HG03108 (cell line): ENCODE results near the gene CBR1.
"Not testable (repeated sequence)": the region's sequence is repeated elsewhere in the genome, so short reads cannot be mapped to it uniquely, and the experiment has no call there.

Experiments used
- ATAC-seq: cut with Tn5 transposase; IDR thresholded peaks from one replicate; pipeline ENCODE4 v1.9.1; 2021; ENCODE audit warnings: moderate library complexity; ENCODE audit not compliant: unreplicated experiment

The CBR1 gene

GRCh38 chr21:36047139-36047538 lies 22.7 kb upstream of the CBR1 start:
- no peak for ATAC-seq

GRCh38 chr21:36048357-36048756 lies 21.5 kb upstream of the CBR1 start:
- no peak for ATAC-seq

GRCh38 chr21:36052860-36053714 lies 16.7 kb upstream of the CBR1 start:
- no peak for ATAC-seq

- ATAC-seq: no peak
Measured at GRCh38 chr21:36053715-36054062, 16.1 kb upstream of the CBR1 start.

GRCh38 chr21:36055551-36055950 lies 14.3 kb upstream of the CBR1 start:
- ATAC-seq: no peak

- peak; percentile 29 for ATAC-seq
Measured at GRCh38 chr21:36059823-36060158, 10.0 kb upstream of the CBR1 start.

- ATAC-seq: peak; percentile 91
Measured at GRCh38 chr21:36060159-36060921, 9.5 kb upstream of the CBR1 start, which contains the start of gene SETD4. SETD4 (minus strand) TSS chr21:36060526; CDS start chr21:36058888, 1,638 bp downstream.

- no peak for ATAC-seq
Measured at GRCh38 chr21:36061445-36061844, 8.4 kb upstream of the CBR1 start.

GRCh38 chr21:36063375-36064084 lies 6.3 kb upstream of the CBR1 start:
- no peak for ATAC-seq

GRCh38 chr21:36064085-36064460 lies 5.8 kb upstream of the CBR1 start:
- ATAC-seq: no peak

- no peak for ATAC-seq
Measured at GRCh38 chr21:36065497-36066036, 4.3 kb upstream of the CBR1 start.

GRCh38 chr21:36068748-36069398 lies 951 bp upstream of the CBR1 start:
- ATAC-seq: no peak

GRCh38 chr21:36070999-36071398 lies 1.2 kb downstream of the CBR1 start:
- no peak for ATAC-seq

GRCh38 chr21:36072453-36073162 lies 2.8 kb downstream of the CBR1 start:
- ATAC-seq: no peak

GRCh38 chr21:36073181-36073580 lies 3.4 kb downstream of the CBR1 start:
- ATAC-seq: no peak

- not testable (repeated sequence) for ATAC-seq
Measured at GRCh38 chr21:36073911-36074310, 4.1 kb downstream of the CBR1 start.

- no peak for ATAC-seq
Measured at GRCh38 chr21:36075171-36075570, 5.3 kb downstream of the CBR1 start.

GRCh38 chr21:36075953-36076352 lies 6.1 kb downstream of the CBR1 start:
- no peak for ATAC-seq

GRCh38 chr21:36076878-36077655 lies 7.2 kb downstream of the CBR1 start:
- no peak for ATAC-seq
